ENCODE data around the gene MAD1L1.

MAD1L1 gene

DNA sequence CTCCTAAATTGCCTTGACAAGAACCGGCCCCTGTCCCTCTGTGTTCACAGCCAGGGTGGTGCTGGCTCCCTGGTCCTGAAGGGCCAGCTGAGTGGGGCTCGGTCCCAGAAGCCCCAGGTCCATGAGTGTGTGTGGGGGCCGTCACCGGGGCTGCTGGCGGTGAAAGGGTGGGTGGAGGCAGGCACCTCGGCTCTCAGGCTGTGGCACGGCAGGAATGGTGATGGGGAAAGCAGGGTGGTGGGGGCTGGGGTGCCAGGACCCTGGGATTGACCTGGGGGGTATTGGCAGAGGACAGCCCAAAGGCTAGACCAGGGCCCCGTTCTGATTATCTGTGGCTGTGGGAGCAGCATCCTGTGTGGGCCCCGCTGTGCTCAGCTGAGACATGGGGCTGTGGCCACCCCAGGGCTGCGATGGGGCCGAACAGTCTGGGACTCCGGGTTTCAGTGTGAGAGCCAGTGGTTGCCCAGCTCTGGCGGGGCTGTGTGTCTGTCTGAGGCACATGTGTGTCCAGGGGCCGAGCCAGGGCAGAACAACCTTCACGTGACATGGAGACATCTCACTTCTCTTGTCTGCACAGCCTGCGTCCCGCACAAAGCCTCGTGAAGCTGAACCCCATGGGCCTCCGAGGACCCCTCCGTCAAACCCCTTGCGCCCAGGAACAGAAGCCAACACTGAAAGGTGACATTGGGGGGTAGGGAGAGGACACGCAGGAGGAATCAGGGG is 418.5 kb downstream of the MAD1L1 start:
- WGBS (ENCODE audit: insufficient coverage) = 91% methylated on average over 22 of the region's 22 CpGs
- H3K4me1 ChIP-seq (ENCODE audit: control extremely low read depth in 1 of 4, control insufficient read depth in 4 of 4, insufficient read depth in 4 of 4, low read length in 3 of 4) = peaks cover 0 to 40% (median 28%) of the 10 kb centered on the region in 4 experiments
- CTCF ChIA-PET = interaction anchor here (1.0 kb wide), 1 partner anchor 395 kb away, joined by 4 read pairs; no protein-coding TSS in a partner anchor
- H3K9me3 ChIP-seq (ENCODE audit: control extremely low read depth in 1 of 5, control insufficient read depth in 4 of 5, insufficient read depth in 2 of 5, low read depth in 1 of 5, low read length in 4 of 5) = no peaks in the 10 kb centered on the region
- H3K36me3 ChIP-seq (ENCODE audit: control insufficient read depth in 4 of 4, insufficient read depth in 4 of 4, low read length in 3 of 4) = no peaks in the 10 kb centered on the region
- H3K4me3 ChIP-seq (ENCODE audit: control insufficient read depth in 1 of 7, extremely low read depth in 1 of 7, insufficient read depth in 4 of 7, low read depth in 2 of 7, low read length in 6 of 7) = no peak overlapping the region
- no peak overlapping the region for H3K27ac ChIP-seq (ENCODE audit: insufficient read depth in 1 of 2, low read depth in 1 of 2, low read length in 2 of 2, poor library complexity in 1 of 2, severe bottlenecking in 2 of 2)
- no peaks in the 10 kb centered on the region for H3K27me3 ChIP-seq (replicated peaks in 2 of 5; ENCODE audit: control insufficient read depth in 4 of 5, insufficient read depth in 5 of 5, low read length in 4 of 5)
- POLR2A ChIA-PET = no interaction called here
- DNase-seq = no peak

DNA sequence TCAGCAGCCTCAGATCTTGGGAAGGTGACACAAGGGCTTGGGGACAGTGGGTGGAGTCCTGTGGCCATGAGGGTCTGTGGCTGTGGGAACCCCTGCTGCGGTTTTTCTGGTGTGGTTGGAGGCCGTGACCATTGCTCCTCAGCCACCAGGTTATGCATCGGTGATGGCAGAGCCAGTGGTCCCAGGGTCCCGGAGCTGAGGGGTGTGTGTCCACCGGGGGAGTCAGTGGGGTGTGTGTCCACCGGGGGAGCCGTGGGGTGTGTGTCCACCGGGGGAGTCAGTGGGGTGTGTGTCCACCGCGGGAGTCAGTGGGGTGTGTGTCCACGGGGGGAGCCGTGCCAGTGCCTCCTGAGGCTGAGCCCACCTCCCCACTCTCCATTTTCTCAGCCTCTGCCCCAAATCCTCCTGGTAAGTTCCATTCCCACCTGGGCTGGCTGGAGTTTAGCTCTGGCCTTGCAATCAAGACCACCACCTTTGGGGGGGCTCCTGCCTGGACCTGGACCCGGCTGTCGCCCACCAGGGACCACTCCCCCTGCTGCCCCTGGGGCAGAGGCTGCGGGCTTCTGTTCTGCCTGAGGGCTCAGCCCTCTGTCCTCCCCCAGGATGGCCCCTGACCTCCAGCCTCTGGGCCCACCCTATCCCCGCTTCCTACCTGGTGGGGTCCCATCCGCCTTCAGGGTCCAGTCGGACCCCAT is 419.2 kb downstream of the MAD1L1 start:
- H3K36me3 ChIP-seq (ENCODE audit: control insufficient read depth in 4 of 4, insufficient read depth in 4 of 4, low read length in 3 of 4) = no peaks in the 10 kb centered on the region
- no peaks in the 10 kb centered on the region for H3K27me3 ChIP-seq (replicated peaks in 2 of 5; ENCODE audit: control insufficient read depth in 4 of 5, insufficient read depth in 5 of 5, low read length in 4 of 5)
- ChIA-PET POLR2A (no interaction called here), CTCF (interaction anchor here (1.0 kb wide), 1 partner anchor 396 kb away, joined by 4 read pairs; no protein-coding TSS in a partner anchor)
- H3K4me1 ChIP-seq (ENCODE audit: control extremely low read depth in 1 of 4, control insufficient read depth in 4 of 4, insufficient read depth in 4 of 4, low read length in 3 of 4) = peaks cover 0 to 33% (median 21%) of the 10 kb centered on the region in 4 experiments
- H3K27ac ChIP-seq (ENCODE audit: insufficient read depth in 1 of 2, low read depth in 1 of 2, low read length in 2 of 2, poor library complexity in 1 of 2, severe bottlenecking in 2 of 2) = no peak overlapping the region
- no peak overlapping the region for H3K4me3 ChIP-seq (ENCODE audit: control insufficient read depth in 1 of 7, extremely low read depth in 1 of 7, insufficient read depth in 4 of 7, low read depth in 2 of 7, low read length in 6 of 7)
- H3K9me3 ChIP-seq (ENCODE audit: control extremely low read depth in 1 of 5, control insufficient read depth in 4 of 5, insufficient read depth in 2 of 5, low read depth in 1 of 5, low read length in 4 of 5) = no peaks in the 10 kb centered on the region
- WGBS (ENCODE audit: insufficient coverage) = 95% methylated on average over 13 of the region's 18 CpGs
- DNase-seq = no peak

DNA sequence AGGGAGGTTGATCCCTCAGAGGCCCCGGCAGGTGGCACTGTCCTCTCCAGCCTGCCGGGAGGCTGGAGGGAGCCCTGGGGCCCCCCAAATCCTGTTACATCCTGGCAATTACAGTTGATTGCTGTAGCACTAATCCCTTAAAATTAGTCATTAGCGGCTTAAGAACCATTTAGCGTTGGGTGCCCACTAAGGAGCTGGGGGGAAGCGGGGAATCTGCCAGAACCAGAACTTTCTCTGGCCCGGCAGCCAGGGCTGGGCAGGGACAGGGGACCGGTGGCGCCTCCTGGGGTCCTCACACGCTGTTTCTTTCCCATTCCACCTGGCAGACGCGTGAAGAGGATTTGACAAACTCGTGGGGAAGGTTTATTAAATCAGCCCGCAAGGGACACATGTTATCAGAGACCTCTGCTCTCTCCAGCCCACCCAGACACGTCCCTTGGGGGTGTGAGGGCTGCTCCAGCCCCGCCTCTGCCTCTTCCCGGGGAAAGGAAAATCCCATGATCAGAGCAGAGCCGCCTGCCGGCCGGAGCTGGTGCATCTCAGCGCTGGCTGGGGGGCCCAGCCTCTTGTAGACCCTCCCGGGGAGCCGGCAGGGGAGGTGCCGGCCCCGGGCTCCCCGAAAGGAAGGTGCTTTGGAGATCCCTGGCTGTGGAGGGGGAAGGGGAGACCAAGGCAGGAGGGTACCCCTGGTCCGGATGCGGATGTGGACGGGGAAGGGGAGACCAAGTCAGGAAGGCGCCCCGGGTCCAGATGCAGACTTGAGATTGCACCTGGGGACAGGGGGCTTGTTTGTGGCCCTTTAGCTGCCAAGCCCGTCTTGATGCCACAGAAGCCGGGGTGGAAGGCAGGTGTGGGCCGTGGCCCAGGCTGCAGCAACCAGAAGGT is 420.0 kb downstream of the MAD1L1 start:
- peak in 2 of 3 donors; percentile 23 to 24 for DNase-seq
- Histone ChIP-seq H3K27me3 (replicated peaks in 2 of 5; ENCODE audit: control insufficient read depth in 4 of 5, insufficient read depth in 5 of 5, low read length in 4 of 5) (no peaks in the 10 kb centered on the region), H3K4me3 (ENCODE audit: control insufficient read depth in 1 of 7, extremely low read depth in 1 of 7, insufficient read depth in 4 of 7, low read depth in 2 of 7, low read length in 6 of 7) (no peak overlapping the region), H3K36me3 (ENCODE audit: control insufficient read depth in 4 of 4, insufficient read depth in 4 of 4, low read length in 3 of 4) (no peaks in the 10 kb centered on the region), H3K27ac (ENCODE audit: insufficient read depth in 1 of 2, low read depth in 1 of 2, low read length in 2 of 2, poor library complexity in 1 of 2, severe bottlenecking in 2 of 2) (no peak overlapping the region), H3K9me3 (ENCODE audit: control extremely low read depth in 1 of 5, control insufficient read depth in 4 of 5, insufficient read depth in 2 of 5, low read depth in 1 of 5, low read length in 4 of 5) (no peaks in the 10 kb centered on the region), H3K4me1 (ENCODE audit: control extremely low read depth in 1 of 4, control insufficient read depth in 4 of 4, insufficient read depth in 4 of 4, low read length in 3 of 4) (peaks cover 0 to 25% (median 14%) of the 10 kb centered on the region in 4 experiments)
- ChIA-PET POLR2A (no interaction called here), CTCF (no interaction called here)
- 95% methylated on average over 26 of the region's 33 CpGs for WGBS (ENCODE audit: insufficient coverage)

DNA sequence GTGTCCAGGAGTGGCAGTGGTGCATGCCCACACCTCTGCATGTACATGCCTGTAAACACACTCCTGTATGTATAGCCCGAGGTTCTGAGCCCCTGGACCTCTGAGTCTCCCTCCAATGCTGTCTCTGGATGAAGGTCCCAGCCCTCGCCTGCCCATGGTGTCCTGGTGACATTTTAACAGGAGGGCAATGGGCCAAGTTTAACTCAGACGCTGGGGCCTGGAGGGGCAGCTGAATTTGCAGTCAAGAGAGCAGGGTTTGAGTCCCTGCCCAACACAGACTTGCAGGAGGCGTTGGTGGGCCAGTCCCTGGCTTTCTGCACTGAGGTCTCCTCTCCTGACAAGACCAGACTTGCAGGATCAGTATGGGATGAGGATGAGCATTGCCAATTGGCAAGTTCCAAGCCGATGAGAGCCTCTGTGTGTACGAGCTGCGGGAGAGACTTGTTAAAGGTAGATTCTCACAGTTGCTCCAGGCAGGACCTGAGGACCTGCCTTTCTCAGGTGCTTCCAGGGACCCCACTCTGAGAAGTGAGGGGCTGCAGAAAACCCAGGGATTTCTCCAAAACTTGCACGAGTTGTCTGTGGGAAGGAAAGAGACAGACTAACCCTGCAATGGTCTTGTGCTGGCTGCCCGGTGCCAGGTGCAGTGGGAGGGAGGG is 420.8 kb downstream of the MAD1L1 start:
- Histone ChIP-seq H3K9me3 (ENCODE audit: control extremely low read depth in 1 of 5, control insufficient read depth in 4 of 5, insufficient read depth in 2 of 5, low read depth in 1 of 5, low read length in 4 of 5) (no peaks in the 10 kb centered on the region), H3K36me3 (ENCODE audit: control insufficient read depth in 4 of 4, insufficient read depth in 4 of 4, low read length in 3 of 4) (no peaks in the 10 kb centered on the region), H3K4me3 (ENCODE audit: control insufficient read depth in 1 of 7, extremely low read depth in 1 of 7, insufficient read depth in 4 of 7, low read depth in 2 of 7, low read length in 6 of 7) (no peak overlapping the region), H3K4me1 (ENCODE audit: control extremely low read depth in 1 of 4, control insufficient read depth in 4 of 4, insufficient read depth in 4 of 4, low read length in 3 of 4) (peaks cover 0 to 19% (median 11%) of the 10 kb centered on the region in 4 experiments), H3K27ac (ENCODE audit: insufficient read depth in 1 of 2, low read depth in 1 of 2, low read length in 2 of 2, poor library complexity in 1 of 2, severe bottlenecking in 2 of 2) (no peak overlapping the region), H3K27me3 (replicated peaks in 2 of 5; ENCODE audit: control insufficient read depth in 4 of 5, insufficient read depth in 5 of 5, low read length in 4 of 5) (no peaks in the 10 kb centered on the region)
- WGBS (ENCODE audit: insufficient coverage) = 88% methylated on average over 9 of the region's 9 CpGs
- ChIA-PET POLR2A (no interaction called here), CTCF (no interaction called here)
- no peak for DNase-seq

DNA sequence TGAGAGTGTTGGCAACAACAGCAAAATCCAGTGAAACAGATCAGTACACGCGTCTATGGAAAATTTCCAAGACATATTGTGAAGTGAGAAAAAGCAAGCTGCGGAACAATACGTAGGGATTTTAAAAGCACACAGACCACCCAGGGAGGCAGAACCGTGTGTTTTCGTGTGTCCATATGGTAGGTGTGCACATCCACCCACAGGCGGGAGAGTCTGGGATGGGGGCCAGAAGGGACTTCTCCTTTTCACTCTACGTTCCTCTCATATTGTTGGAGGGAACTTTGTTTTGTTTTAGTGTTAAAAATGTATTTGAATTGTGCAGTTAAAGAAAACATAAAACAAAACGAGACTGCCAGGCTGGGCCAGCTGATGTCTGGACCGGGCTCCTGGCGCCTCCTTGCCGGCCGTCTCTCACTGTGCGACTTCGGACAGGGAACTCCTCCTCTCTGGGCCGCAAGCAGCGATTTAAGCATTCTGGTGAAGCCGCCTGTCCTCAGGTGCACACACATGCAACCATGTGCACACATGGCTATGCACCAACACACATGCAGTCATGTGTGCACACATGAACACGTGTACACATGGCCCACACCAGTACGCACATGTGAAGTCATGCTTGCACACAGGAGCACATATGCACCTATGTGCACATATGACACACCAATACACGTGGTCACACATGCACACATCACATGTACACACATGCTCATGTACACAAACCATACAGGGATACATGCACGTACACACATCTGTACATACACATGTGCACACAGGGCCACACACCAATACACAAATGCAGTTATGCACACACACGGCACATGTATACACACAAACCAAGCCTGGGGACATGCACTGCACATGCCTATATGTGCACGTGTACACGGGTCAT is 421.5 kb downstream of the MAD1L1 start:
- Histone ChIP-seq H3K27ac (ENCODE audit: insufficient read depth in 1 of 2, low read depth in 1 of 2, low read length in 2 of 2, poor library complexity in 1 of 2, severe bottlenecking in 2 of 2) (no peak overlapping the region), H3K4me1 (ENCODE audit: control extremely low read depth in 1 of 4, control insufficient read depth in 4 of 4, insufficient read depth in 4 of 4, low read length in 3 of 4) (peaks cover 0 to 16% (median 11%) of the 10 kb centered on the region in 4 experiments), H3K27me3 (replicated peaks in 2 of 5; ENCODE audit: control insufficient read depth in 4 of 5, insufficient read depth in 5 of 5, low read length in 4 of 5) (no peaks in the 10 kb centered on the region), H3K36me3 (ENCODE audit: control insufficient read depth in 4 of 4, insufficient read depth in 4 of 4, low read length in 3 of 4) (no peaks in the 10 kb centered on the region), H3K4me3 (ENCODE audit: control insufficient read depth in 1 of 7, extremely low read depth in 1 of 7, insufficient read depth in 4 of 7, low read depth in 2 of 7, low read length in 6 of 7) (peak overlapping the region in 1 of 7 experiments; percentile 16), H3K9me3 (ENCODE audit: control extremely low read depth in 1 of 5, control insufficient read depth in 4 of 5, insufficient read depth in 2 of 5, low read depth in 1 of 5, low read length in 4 of 5) (no peaks in the 10 kb centered on the region)
- POLR2A ChIA-PET = no interaction called here
- peak; percentile 29 to 79 (median 73) for DNase-seq
- CTCF ChIA-PET = no interaction called here
- WGBS (ENCODE audit: insufficient coverage) = 56% methylated on average over 22 of the region's 25 CpGs

DNA sequence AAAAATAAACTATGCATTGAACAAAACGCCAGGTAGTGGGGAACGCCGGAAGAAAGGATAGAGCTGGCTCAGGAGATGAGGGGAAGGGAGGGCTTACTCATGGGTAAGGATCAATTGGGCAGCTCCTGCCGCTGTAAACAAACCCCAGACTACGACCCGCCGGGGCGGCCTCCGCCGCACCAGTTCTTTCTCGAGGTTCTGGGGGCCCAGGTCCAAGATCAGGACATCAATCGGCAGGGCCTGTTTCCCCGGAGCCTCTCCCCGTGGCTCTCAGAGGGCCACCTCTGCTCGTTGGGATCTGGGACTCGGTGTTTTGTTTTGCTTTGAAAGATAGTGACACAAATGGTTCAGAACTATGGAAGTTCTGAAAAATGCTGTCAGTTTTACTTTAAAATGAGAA is 422.2 kb downstream of the MAD1L1 start:
- H3K36me3 ChIP-seq (ENCODE audit: control insufficient read depth in 4 of 4, insufficient read depth in 4 of 4, low read length in 3 of 4) = no peaks in the 10 kb centered on the region
- H3K4me1 ChIP-seq (ENCODE audit: control extremely low read depth in 1 of 4, control insufficient read depth in 4 of 4, insufficient read depth in 4 of 4, low read length in 3 of 4) = peaks cover 0 to 16% (median 11%) of the 10 kb centered on the region in 4 experiments
- CTCF ChIA-PET = no interaction called here
- H3K27me3 ChIP-seq (replicated peaks in 2 of 5; ENCODE audit: control insufficient read depth in 4 of 5, insufficient read depth in 5 of 5, low read length in 4 of 5) = no peaks in the 10 kb centered on the region
- DNase-seq = no peak
- H3K9me3 ChIP-seq (ENCODE audit: control extremely low read depth in 1 of 5, control insufficient read depth in 4 of 5, insufficient read depth in 2 of 5, low read depth in 1 of 5, low read length in 4 of 5) = no peaks in the 10 kb centered on the region
- POLR2A ChIA-PET = no interaction called here
- WGBS (ENCODE audit: insufficient coverage) = 89% methylated on average over 15 of the region's 16 CpGs
- no peak overlapping the region for H3K27ac ChIP-seq (ENCODE audit: insufficient read depth in 1 of 2, low read depth in 1 of 2, low read length in 2 of 2, poor library complexity in 1 of 2, severe bottlenecking in 2 of 2)
- H3K4me3 ChIP-seq (ENCODE audit: control insufficient read depth in 1 of 7, extremely low read depth in 1 of 7, insufficient read depth in 4 of 7, low read depth in 2 of 7, low read length in 6 of 7) = no peak overlapping the region

All from common myeloid progenitor, CD34-positive (primary cell).